Activated naive CD8-positive, alpha-beta T cell treated with anti-CD3 and anti-CD28 coated beads, Interleukin-2, amount 10 ng/mL, durations not matched to agents 7 days and 5 days (primary cell): ENCODE measurements around the gene RPTOR. TPM values are rescaled to one million over a fixed set of nuclear protein-coding genes. Genes with fewer than 3 reads are reported as not detected.

Source experiments
- ATAC-seq: fragments of 150-1000 bp; cut with Tn5 transposase; one replicate; pipeline ENCODE4 v1.10.0; 2021; ENCODE audit warnings: low read depth, moderate library complexity
- POLR2A ChIA-PET: fragments of 350-600 bp; sonication (Branson Sonifier 250); formaldehyde crosslinking; loops from one replicate; lab custom pipeline; 2021; ENCODE audit warnings: antibody characterized with exemption; lab: Charles Lee
- DNase-seq: peaks from one replicate; pipeline ENCODE4 v3.0.0; 2021
- H3K27ac Mint-ChIP-seq: one replicate; pipeline ENCODE4 v1.8.0; 2022; ENCODE audit warnings: mild to moderate bottlenecking, mixed read lengths
- H3K27me3 Mint-ChIP-seq: one replicate; pipeline ENCODE4 v1.8.0; 2022; ENCODE audit warnings: mild to moderate bottlenecking, moderate library complexity, mixed read lengths
- H3K36me3 Mint-ChIP-seq: one replicate; pipeline ENCODE4 v1.8.0; 2021; ENCODE audit warnings: mild to moderate bottlenecking, mixed read lengths
- H3K4me1 Mint-ChIP-seq: one replicate; pipeline ENCODE4 v1.8.0; 2021; ENCODE audit warnings: mixed read lengths
- H3K4me3 Mint-ChIP-seq: one replicate; pipeline ENCODE4 v1.8.0; 2022; ENCODE audit warnings: mild to moderate bottlenecking, moderate library complexity, mixed read lengths
- H3K9me3 Mint-ChIP-seq: one replicate; pipeline ENCODE4 v1.8.0; 2021; ENCODE audit warnings: mixed read lengths
- total RNA-seq, 2 experiments: library from RNA; stranded (reverse); gene quantifications; one replicate each; pipeline ENCODE4 v1.2.3, GENCODE V29; 2021

The RPTOR gene
- total RNA-seq, 2 experiments from 2014 or later = 43.2 to 43.8 TPM

DNA sequence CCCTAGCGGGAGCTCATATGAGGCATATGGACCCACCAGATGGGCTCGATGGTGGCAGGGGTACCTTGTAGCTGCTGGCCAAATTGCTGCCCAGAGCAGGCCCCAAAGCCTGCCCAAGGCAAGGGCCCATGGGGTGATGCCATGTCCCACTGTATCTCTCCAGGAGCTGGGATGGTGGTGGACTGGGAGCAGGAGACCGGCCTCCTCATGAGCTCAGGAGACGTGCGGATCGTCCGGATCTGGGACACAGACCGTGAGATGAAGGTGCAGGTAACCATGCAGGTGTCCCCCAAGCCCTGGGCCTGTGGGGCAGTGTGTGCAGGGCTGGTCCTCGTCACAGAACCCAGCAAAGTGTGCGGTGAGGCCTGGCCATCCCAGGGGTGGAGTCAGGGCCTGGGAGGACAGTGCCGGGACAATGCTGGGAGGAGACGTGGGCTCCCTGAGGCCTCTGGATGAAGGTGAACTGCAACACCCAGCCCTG, 412.9 kb downstream of the RPTOR start:
- Mint-ChIP-seq H3K4me3 (no peak overlapping the region), H3K4me1 (no peaks in the 10 kb centered on the region), H3K27me3 (no peaks in the 10 kb centered on the region), H3K27ac (no peak overlapping the region), H3K9me3 (no peaks in the 10 kb centered on the region), H3K36me3 (peaks cover 3% of the 10 kb centered on the region)
- no peak for DNase-seq
- no peak for ATAC-seq
- POLR2A ChIA-PET = interaction anchor here (0.7 kb wide), 1 partner anchor 66 kb away, joined by 4 read pairs; no protein-coding TSS in a partner anchor

DNA sequence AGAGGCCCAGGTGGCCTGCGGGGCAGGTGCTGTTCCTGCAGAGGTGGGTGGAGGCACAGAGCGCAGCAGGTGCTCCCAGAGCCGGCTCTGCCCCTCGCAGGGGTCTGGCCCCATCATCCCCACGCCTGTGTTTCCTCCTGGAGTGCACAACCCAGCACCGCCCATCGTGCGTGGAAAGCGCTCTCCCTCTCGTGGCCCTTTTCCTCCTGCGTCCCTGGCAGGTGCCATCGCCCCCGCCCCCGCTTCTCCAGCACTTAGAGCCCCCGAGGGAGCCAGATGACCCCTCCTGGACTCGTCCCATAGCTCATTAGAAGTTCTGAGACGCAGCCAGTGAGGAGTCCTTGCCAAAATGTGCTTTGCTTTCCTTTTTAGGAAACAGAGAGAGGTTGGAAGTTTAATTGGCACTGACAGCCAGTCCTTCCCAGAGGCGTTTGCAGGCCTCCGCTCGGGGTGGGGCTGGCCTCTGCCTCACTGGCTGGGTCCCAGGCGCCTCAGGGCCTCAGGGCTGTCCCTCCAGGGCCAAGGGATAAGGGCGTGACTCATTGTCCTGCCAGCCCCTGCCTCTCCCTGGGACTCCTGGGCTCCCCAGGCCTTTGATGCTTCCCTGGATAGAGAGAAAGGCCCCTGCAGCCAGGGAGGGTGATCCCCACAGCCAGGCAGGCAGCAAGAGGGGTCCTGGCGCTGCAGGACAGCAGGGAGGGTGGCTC, 414.8 kb downstream of the RPTOR start:
- Mint-ChIP-seq H3K4me1 (no peaks in the 10 kb centered on the region), H3K4me3 (no peak overlapping the region), H3K9me3 (no peaks in the 10 kb centered on the region), H3K27me3 (no peaks in the 10 kb centered on the region), H3K27ac (no peak overlapping the region), H3K36me3 (peaks cover 6% of the 10 kb centered on the region)
- DNase-seq (no peak), ATAC-seq (no peak)
- POLR2A ChIA-PET = no interaction called here

DNA sequence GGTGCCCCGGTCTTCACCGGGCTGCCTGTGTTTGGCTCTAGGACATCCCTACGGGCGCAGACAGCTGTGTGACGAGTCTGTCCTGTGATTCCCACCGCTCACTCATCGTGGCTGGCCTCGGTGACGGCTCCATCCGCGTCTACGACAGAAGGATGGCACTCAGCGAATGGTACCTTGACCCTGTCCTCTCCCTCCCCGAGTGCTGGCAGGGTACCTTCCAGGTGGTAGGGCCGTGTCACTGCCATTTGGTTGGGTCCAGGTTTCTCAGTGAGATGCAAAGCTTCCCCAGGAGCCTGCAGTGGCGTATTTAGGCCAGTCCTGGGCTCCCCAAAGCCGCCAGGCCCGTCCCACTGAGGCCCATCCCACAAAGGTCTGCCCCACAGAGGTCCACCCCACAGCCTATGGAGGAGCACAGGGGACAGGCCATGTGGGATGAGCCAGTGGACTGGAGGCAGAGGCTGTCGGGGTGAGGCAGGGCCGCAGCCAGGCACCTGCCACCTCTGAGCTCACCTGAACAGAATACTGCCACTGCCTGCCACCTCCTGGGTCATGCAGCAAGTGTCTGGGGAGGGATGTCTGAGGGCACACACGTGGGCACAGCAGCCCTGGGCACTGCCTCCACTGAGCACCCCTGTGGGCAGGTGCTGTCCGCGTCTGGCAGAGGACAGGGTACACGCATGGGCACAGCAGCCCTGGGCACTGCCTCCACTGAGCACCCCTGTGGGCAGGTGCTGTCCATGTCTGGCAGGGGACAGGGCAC, 415.6 kb downstream of the RPTOR start:
- DNase-seq = no peak
- Mint-ChIP-seq H3K4me3 (no peak overlapping the region), H3K27me3 (no peaks in the 10 kb centered on the region), H3K27ac (no peak overlapping the region), H3K9me3 (no peaks in the 10 kb centered on the region), H3K4me1 (no peaks in the 10 kb centered on the region), H3K36me3 (peaks cover 4% of the 10 kb centered on the region)
- no peak for ATAC-seq
- POLR2A ChIA-PET = no interaction called here

DNA sequence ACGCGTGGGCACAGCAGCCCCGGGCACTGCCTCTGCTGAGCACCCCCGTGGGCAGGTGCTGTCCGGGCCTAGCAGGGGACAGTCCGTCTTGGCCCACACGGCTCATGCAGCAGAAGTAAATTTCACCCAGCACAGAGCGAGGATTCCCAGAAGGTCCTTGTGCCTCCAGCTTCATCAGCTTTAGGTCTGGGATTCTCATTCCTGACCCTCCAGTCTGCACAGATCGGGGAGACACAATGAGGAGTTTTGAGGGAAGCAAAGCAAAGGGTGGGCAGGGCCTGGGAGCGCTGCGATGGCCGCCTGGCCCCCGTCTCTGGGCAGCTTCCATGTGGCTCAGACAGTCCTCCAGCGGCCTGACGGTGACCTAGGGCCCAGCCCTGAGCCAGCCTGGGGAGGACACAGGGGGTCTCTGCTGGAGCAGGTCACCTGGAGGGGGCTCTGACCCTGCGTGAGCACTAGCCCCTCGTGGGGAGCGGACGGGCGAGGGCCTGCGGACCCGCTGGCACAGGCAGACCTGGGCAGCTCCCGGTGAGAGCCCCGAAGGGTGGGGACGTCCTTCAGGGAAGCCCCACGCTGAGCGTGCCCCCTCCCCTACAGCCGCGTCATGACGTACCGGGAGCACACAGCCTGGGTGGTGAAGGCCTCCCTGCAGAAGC, 416.3 kb downstream of the RPTOR start:
- H3K4me1 Mint-ChIP-seq = no peaks in the 10 kb centered on the region
- POLR2A ChIA-PET = no interaction called here
- no peak overlapping the region for H3K27ac Mint-ChIP-seq
- ATAC-seq (no peak), DNase-seq (no peak)
- H3K36me3 Mint-ChIP-seq = peaks cover 4% of the 10 kb centered on the region
- no peaks in the 10 kb centered on the region for H3K27me3 Mint-ChIP-seq
- no peaks in the 10 kb centered on the region for H3K9me3 Mint-ChIP-seq
- no peak overlapping the region for H3K4me3 Mint-ChIP-seq

DNA sequence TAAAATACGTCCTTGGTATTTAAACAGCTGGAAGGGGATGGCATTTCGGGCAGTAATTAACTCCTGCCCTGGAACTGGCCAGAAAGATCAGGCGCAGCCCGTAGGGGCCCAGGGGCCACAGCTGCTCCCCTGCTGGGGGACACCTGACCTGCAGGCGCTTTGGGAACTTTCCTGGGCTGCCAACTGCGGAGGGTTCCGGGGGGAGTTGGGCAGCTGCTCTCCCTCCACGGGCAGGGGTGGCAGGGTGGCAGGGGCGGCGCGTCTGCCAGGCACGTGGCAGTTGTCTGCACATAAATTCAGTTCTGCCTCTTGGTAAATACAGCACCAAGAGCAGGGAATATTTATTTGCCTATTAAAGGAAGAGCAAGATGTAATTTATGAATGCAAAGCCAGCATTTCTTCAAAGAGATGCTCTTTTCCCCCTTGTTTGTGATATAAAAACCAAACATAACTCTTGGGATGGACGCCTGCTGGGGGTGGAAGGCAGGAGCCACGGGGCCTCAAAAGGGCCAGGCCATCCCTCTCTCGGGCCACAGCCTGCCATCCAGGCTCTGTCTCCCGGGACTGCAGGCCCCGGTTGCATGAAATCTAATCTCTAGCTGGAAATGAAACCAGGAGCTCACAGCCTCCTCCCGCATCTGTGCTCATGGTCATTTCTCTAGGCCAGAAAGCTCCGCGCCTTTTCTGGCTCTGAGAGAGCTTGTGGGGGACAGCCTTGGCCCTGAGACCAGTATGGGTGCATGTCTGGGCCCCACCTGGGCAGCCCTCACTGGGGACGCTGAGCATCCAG, 417.1 kb downstream of the RPTOR start:
- DNase-seq (no peak), ATAC-seq (no peak)
- Mint-ChIP-seq H3K27ac (no peak overlapping the region), H3K9me3 (no peaks in the 10 kb centered on the region), H3K27me3 (no peaks in the 10 kb centered on the region), H3K4me3 (no peak overlapping the region), H3K36me3 (peaks cover 4% of the 10 kb centered on the region), H3K4me1 (no peaks in the 10 kb centered on the region)
- POLR2A ChIA-PET = no interaction called here

DNA sequence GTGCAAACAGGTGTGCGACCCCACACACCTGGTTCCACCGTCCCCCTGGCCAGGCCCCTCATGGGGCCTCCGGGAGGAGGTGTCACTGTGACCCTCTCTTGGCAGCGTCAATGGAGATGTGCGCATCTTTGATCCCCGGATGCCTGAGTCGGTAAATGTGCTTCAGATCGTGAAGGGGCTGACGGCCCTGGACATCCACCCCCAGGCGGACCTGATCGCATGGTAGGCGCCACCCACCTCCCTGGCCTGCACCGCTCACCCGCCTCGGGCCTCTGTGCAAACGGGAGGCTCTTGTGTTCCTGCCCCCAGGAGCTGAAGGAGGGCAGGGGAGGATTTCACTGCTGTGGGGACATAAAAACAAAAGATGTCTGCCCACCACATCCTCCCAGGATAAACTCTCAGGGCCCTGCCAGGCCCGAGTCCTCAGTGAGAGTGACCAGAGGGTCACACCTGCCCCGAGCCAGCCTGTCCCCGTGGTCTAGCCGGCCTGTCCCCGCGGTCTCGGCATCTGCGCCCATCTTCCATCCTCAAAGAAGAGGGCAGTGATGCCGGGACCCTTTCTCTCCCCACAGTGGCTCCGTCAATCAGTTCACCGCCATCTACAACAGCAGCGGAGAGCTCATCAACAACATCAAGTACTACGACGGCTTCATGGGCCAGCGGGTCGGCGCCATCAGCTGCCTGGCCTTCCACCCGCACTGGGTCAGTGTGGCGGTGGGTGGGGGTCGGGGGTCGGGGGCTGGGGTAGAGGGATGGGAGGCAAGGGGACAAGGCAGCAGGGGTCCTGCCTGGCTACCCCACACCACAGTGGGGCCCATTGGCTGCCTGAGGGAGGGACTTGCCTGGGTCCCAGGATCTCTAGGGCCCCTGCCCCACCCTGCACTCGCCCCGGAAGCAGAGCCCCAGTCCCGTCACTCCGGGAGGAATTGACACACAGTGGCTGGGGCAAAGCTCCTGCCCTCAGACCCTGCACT, 418.0 kb downstream of the RPTOR start:
- Mint-ChIP-seq H3K27ac (no peak overlapping the region), H3K27me3 (no peaks in the 10 kb centered on the region), H3K9me3 (no peaks in the 10 kb centered on the region), H3K36me3 (peaks cover 4% of the 10 kb centered on the region), H3K4me3 (no peak overlapping the region), H3K4me1 (no peaks in the 10 kb centered on the region)
- POLR2A ChIA-PET = no interaction called here
- ATAC-seq (no peak), DNase-seq (no peak)

DNA sequence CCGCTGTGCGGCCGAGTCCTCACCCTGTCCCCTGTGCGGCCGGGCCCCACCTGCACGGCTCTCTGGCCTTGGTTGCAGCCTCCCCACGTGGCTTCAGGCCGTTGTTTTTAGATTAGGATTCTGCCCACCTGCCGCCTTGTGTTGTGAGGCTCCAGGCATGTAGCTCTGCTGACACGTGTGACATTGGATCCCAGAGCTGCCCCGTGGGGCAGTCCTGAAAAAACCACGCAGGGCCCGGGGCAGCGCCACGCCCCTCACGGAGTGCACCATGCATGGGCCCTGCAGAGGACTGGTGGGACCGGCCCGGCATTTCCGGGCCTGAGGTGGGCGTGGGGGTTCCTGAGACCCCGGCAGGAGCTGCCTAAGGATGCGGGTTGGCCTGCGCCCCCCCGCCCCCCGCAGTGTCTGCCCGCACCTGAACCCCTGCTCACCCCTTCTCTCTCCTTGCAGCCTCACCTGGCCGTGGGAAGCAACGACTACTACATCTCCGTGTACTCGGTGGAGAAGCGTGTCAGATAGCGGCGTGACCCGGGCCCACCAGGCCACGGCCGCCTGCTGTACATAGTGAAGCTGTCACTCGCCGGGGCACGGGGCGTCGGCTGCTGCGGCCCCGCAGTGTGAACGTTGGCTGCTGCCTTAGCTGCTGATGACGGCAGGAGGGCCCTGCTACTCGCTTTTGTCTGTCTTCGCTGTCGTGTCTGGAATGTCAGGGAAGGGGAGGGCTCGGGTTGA, 419.3 kb downstream of the RPTOR start:
- POLR2A ChIA-PET = no interaction called here
- Mint-ChIP-seq H3K27me3 (no peaks in the 10 kb centered on the region), H3K27ac (no peak overlapping the region), H3K9me3 (no peaks in the 10 kb centered on the region), H3K4me3 (no peak overlapping the region), H3K36me3 (peaks cover 4% of the 10 kb centered on the region), H3K4me1 (no peaks in the 10 kb centered on the region)
- no peak for ATAC-seq
- no peak for DNase-seq

DNA sequence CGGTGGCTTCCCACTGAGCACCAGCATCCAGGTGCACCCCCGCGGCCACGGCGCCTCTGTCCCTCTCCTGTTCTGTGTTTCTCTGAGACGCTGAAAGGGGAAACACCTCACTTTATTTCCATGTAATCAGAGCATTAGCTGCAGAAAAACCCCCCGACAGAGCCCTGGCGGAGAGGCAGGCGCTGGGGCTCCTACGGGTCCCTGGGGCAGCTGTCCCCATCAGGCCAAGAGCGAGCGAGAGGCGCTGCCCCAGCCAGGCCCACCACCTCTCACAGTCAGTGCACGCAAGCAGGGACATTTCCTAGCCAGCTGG, 419.9 kb downstream of the RPTOR start:
- no peak for DNase-seq
- H3K4me1 Mint-ChIP-seq = no peaks in the 10 kb centered on the region
- no peak overlapping the region for H3K4me3 Mint-ChIP-seq
- no peaks in the 10 kb centered on the region for H3K9me3 Mint-ChIP-seq
- H3K27me3 Mint-ChIP-seq = no peaks in the 10 kb centered on the region
- H3K27ac Mint-ChIP-seq = no peak overlapping the region
- H3K36me3 Mint-ChIP-seq = peaks cover 4% of the 10 kb centered on the region
- ATAC-seq = no peak
- POLR2A ChIA-PET = no interaction called here

DNA sequence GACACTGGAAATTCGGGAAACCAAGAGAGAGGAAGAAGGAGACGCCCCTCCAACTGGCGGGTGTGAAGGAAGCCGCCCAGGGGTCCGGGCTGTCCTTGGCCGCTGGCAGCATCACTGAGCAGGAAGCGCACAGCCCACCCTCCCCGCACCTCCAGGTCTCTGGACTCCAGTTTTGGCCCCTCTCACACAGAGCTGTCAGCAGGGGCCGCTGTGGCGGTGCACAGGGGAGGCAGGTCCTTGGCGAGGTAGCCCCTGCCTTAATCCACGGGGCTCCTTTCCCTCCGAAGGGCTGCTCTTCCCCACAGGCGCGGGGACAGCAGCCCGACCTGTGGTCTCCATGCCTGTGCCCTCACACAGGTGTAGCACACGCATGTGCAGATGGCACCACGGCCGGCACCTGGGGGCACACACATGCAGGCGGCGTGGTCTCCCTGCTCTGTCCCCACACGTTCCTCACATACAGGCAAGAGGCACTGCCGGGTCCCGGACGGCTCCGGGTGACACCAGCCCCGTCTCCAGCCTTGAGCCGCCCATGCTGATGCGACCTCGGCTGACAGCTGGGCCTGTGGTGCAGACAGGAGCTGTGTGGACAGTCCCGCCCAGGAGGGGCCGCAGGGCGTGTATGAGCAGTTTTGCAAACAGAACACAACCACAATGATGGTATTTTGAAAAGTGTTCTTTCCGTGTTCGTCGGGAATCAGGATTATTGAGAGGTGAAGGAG, 420.4 kb downstream of the RPTOR start:
- Mint-ChIP-seq H3K4me3 (no peak overlapping the region), H3K36me3 (peaks cover 4% of the 10 kb centered on the region), H3K9me3 (no peaks in the 10 kb centered on the region), H3K4me1 (no peaks in the 10 kb centered on the region), H3K27ac (no peak overlapping the region), H3K27me3 (no peaks in the 10 kb centered on the region)
- no peak for ATAC-seq
- no peak for DNase-seq
- POLR2A ChIA-PET = no interaction called here

DNA sequence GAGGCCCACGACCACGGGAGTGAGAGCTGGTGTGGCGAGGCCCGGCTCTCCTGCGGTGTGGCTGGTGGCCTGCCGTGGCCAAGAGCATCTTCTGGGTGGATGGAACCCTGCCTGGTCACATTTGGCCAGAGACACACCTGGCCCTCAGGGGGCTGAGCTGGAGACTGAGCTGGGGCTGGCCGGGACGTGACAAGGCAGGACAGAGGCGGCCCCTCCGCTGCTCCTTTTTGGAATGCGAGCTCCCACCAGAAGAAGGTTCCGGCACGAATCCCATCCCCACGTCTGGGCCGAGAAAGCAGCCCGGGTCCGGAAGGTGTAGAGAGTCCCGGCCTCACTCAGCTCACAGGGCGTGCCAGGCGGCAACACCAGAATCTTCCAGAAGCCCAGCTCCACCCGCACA, 421.0 kb downstream of the RPTOR start:
- peaks cover 4% of the 10 kb centered on the region for H3K36me3 Mint-ChIP-seq
- no peak overlapping the region for H3K4me3 Mint-ChIP-seq
- POLR2A ChIA-PET = interaction anchor here (0.5 kb wide), 1 partner anchor 86 kb away, joined by 3 read pairs; no protein-coding TSS in a partner anchor
- no peaks in the 10 kb centered on the region for H3K27me3 Mint-ChIP-seq
- H3K27ac Mint-ChIP-seq = no peak overlapping the region
- peaks cover 4% of the 10 kb centered on the region for H3K4me1 Mint-ChIP-seq
- H3K9me3 Mint-ChIP-seq = no peaks in the 10 kb centered on the region
- ATAC-seq (no peak), DNase-seq (no peak)

DNA sequence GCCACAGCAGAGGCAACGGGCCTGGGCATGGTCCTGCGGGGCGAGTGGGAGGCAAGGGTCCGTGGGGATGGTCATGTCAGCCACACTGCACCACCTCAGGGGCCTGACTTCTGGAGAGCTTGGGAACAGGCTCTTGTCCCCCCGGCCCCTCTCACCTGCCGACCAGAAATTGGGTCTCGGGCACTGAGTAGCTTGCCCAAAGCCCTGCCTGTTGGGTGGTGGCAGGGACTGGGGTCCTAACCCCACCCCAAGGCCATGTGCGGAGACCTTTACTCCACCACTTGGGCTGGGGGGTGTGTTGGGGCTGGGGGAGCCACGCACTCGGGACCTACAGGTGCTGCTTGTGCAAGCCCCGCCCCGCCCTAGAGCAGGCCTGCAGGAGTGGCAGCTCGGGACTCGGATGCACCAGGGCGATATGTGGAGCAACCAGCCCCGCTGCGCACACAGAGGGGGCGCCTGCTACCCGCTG, 422.8 kb downstream of the RPTOR start:
- Mint-ChIP-seq H3K4me1 (peaks cover 4% of the 10 kb centered on the region), H3K9me3 (no peaks in the 10 kb centered on the region), H3K36me3 (peaks cover 4% of the 10 kb centered on the region), H3K4me3 (no peak overlapping the region), H3K27me3 (no peaks in the 10 kb centered on the region), H3K27ac (no peak overlapping the region)
- POLR2A ChIA-PET = interaction anchor here (0.6 kb wide), 1 partner anchor 104 kb away, joined by 3 read pairs; no protein-coding TSS in a partner anchor
- ATAC-seq (no peak), DNase-seq (no peak)
